SKM-1 treated with dmso at 0.1 percent for 144 hours (cell line): ENCODE results near the gene PTPN13.
A peak's percentile ranks its signal among the peaks of the same experiment; 100 is the strongest.

ENCODE experiments used
- DNase-seq: peaks from one replicate; lab custom pipeline; 2025; ENCODE audit not compliant: unreplicated experiment; lab: John Stamatoyannopoulos, UW

The PTPN13 gene

DNA sequence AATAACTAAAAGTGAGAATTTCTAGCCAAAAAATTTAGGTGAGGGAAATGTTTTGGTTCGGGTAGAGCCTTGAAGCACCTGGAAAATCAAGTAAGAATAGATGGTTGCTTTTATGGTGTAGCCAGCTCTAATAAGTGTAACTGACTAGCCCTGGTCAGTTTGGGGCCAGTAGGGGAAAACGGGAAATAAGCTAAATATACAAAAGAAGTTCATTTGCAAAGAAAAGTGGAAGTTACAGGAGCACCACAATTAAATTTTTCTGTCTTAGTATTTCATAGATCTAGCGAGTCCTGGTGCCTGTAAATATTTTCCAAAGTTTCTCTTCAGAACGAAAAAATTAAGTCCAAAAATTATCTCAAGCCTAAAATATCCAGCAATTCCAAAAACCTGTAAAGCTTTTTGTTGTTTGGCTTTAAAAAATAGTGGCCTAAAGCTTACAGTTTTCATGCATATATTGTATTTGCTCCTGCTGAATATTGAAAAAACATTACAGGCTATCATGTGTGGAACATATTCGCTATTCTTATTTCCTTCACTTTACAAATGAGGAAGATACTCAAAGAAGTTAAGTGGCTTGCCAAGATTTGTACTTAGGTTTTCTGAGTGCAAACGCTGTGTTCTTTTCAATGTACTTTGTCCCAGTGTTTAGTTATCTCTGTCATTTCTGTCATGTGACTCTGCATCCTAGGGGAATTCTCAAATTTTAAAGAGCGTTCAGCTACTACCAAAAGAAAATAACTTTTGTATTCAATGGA lies 7.3 kb upstream of the PTPN13 start:
- peak; percentile 60 for DNase-seq

DNA sequence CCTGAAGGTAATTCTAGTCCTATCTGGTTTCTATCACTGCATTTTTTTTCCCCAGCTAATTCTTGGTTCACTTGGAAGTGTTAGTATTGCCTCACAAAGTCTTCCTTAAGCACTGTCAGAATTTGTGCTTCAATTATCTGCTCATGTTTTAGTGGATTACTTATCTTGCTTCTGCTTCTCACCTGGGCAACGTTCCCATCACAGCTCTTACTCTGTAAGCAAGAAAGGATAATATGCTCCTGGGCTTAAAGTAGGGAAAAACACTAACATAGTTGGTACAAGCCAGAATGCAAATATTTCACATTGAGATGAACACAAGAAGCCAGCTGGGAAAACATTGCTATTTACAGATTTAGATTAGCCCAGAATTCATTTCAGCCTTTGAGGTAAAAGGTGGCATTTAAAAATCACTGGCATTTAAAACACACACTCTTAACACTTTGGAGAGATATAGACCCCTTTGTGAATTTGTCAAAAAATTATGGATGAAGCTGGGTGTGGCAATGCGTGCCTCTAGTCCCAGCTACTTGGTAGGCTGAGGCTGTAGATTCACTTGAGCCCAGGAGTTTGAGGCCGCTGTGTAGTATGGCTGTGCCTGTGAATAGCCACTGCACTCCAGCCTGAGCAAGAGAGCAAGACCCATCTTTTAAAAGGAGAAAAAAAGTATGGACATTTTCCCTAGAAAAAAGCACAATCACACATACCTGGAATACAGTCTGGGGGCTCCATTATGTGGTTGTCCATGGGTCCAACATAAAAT lies 6.6 kb upstream of the PTPN13 start:
- no peak for DNase-seq

DNA sequence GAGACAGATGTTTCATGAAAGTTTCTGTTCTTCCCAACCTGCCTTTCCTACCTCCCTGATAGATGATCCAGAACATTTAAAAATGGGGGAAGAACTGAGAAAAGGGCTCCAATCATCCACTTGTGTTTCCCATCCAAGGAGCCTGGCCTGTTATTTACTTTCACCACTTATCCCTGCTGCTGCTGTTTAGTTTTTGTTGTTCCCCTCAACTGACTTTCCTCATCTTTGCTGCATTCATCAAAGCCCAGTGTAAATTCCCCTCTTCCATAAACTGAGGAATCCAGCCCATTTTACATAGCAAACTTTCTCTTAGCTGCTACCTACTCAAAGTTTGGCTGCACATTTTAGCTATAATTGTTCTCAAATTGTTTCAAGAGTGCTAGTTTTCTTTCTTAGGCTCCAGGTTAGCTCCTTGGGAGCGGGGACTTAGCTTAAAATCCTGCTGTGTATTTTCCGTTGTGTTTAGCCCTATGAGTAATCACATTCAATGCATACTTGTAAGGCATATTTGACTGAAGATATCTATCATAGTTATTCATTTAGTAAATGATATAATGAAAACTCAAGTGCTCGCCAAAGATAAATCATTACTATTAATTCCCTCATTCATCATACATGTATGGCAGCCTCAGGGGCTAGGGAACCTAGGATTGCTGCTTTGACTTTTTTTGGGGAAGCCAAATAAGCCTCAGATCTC lies 1.4 kb upstream of the PTPN13 start:
- DNase-seq = no peak

DNA sequence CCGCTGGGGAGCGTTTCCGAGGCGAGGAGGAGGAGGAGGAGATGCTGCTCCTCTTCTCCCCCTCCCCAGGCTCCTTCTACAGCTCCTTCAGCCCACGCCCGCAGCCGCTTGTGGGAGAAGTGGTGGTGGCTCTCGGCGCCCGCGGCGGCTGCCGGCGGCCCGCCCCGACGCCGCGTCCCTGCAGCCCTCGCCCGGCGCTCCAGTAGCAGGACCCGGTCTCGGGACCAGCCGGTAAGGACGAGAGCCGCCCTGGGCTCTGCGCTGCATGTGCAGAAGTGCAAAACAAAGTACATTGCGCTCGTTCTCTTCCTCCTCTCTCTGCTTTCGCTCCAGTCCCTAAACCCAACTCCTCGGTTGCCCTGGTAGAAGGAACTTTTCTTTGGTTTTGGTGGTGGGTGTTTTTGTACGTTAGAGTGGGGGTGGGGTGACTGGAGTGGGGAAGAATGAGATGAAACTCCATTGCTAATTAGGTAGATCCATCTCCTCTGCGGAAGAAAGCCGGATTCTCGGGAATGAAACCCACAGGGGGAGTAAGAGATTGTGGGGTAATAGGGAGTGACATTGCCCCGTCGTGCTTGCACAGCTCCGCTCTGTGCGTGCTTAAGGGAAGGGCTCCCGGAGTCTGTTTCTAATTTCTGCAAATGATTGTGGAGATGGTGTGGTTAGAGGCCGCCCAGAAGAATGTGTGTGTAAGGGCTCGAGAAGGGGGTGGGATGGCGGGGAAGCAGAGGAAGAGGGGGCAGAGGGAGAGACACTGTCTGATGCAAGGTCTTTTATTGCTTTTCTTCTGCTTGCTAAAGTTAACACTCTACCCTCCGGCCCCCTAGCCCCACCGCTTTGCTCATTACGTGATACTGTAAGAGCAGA lies 677 bp downstream of the PTPN13 start:
- peak; percentile 70 for DNase-seq

DNA sequence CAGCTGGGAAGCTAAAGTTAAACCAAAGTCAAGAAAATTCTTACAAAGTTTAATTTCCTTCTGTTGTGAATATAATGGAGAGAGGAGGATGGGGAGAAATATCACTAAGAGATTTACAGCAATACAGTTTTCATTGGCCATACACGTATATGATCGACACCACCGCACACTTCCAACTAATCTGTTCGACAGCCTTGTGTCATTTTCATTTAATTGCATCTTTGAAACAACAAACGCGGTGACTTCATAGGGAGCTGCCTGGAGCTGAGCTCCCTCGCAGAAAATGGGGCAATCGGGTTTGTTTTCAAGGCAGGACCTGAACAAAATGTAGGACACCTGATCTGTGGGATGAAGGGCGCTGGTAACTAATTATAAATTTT lies 1.3 kb downstream of the PTPN13 start:
- DNase-seq = no peak

DNA sequence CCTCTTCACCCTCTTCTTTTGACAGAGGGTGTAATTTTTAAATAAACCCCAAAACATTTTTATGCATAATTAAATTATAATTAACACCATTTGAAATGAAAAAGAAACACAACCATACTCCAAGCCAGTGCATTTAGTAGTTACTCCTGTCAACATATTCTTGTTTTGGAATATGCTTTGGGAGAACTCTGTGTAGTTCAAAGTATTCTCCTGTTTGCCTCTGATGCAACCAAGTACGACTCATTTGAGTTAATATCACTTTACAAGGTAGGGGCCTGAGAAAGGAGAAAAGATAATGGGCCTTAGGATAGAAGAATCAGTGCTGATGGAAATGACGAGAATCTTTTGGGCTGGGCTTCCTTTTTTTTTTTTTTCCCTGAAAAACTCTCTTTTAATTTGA lies 2.7 kb downstream of the PTPN13 start:
- no peak for DNase-seq

DNA sequence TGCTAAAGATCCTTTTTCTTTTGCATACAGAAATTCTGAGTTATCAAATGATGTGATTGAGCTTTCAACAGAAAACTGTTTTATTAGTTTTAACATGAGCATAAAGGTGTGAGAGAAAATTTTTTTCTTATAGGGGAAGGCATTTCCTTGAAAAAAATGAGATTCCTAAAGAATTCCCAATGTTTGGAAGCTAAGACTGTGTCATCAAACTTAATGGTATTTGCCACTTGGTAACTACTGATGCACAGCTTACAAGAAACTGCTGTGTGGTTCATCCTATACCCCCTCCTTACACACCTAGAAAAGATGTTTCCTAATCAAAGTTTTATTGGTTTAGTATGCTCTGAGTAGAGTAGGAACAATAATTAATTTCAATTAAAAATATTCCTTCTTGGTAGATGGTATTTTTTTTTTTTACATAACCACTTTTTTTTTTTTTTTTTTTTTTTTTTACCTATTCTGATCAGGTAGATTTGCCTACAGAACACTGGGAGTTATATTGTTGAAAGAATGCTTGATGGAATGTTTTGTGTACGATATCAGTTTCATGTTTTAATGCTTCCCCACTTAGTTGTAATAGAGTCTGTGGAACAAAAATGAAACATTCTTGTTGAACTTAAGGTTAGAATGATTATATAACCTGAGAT lies 6.0 kb downstream of the PTPN13 start:
- no peak for DNase-seq

DNA sequence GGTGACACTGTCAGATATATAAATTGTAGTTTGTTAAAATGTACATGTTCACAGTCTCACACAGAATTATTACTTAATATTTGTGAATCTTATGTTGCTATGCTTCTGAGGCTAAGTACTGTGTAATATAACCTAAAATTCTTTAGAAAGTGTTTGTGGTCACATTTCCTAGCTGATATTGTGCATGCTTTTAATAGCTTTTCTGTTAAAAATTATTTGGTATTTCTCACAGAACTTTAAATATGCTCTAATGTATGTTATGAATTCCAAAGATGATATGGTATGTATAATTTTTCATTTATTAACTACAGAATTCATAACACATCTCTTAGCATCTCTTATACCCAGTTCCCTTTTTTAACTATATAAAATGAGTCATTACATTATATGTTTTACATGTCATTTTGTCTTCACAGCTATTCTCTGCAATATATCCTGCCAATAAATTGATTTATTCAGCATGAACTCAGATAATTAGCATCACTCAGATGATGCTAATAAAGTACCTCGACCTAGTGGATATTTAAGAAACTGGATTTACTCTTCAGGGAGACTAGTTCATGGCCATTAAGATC lies 9.3 kb downstream of the PTPN13 start:
- DNase-seq = no peak

DNA sequence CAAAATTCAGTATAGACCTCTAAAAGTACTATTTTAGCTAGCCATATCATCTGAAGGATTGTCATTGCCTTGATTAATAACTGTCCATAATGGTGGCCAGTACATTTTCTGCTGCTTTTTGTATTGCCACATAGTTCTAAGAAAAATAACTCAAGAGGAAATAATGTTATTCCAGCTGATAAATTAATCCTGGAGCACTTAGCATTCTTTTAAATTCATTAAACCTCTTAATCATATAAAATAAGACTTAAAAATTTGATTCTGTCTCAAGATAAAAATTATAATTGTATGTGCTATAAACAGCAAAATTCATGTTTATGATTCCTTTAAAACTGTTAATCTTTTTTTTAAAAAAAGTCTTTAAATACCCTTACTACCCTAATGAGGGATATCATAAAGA lies 12.7 kb downstream of the PTPN13 start:
- no peak for DNase-seq

DNA sequence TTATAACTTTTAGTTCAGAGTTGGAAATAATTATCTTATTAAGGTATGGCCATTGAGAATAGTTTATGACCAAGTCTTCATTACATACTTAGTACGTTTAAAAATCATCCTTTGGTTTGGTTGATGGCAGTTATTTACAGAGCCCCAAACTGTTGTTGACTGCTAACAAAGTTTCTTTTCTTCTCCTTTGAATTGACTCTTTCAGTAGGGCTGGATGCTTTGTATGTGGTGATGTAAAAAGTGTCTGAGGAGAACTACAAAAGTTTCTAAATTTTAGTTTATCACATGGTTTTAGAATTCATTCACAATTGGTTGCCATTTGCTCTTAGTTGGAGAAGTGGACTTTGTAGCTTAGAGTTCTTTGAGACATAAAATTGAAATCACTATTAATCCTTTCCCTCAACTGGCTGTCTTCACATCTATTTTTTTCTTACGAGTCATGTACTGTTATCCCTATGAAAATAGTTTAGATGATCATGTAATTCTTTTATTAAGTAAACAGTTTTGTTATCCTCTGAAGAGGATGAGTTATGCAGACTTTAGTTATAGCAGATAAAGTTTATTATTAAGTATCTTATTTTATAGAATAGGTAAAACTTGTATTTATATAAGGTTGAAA lies 14.8 kb downstream of the PTPN13 start:
- no peak for DNase-seq

DNA sequence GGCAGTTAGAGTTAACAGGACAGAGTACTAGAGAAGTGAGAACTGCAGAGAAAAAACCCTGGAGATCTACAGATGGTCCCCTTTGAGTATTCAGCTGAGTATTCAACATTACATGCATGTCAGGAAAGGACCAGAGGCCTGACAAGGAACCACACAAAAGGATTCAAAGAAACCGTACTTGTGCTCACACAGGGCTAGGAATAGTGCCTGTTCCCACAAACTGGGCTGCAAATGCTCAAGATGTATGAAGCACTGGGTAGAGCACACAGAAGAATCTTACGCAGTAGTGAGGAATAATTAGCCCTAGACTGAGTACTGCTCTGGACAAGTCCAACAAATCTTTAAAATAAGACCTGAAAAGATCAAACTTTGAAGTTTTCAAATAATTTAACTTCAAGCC lies 17.6 kb downstream of the PTPN13 start:
- DNase-seq = no peak

DNA sequence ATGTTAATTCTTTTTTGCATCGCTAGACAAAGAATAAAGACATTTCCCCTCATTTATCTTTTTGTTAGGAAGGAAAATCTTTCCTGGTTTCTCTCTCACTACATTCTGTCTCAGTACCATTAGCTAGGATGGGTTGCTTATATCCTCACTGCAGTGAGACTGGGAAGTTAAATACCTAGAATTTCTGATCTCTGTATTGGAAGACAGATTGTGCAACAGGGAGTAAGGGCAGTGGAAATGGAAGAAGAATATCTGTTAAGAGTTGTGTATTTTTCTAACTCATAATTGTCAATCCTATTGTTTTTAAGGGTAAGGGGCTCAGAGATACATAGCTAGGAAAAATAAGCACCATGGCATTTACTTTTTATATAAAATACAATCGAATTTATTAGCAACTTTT lies 19.6 kb downstream of the PTPN13 start:
- no peak for DNase-seq

DNA sequence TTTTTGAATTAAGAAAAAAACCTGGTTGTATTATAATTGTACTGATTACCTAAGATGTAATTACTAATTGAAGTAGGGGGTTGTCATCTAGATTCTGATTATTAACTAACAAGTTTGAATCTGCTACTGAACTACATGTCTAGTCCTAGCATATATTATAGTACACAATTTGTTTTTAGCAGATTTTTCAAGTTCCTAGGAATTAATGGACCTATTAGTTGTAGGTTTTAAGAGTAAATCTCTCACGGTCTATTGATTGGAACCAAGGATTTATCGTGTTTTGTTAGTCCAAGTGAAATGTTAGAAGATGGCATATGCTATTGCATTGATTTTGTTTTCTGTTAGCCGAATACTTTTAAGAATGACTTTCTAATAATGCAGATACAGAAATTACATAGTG lies 20.8 kb downstream of the PTPN13 start:
- no peak for DNase-seq

DNA sequence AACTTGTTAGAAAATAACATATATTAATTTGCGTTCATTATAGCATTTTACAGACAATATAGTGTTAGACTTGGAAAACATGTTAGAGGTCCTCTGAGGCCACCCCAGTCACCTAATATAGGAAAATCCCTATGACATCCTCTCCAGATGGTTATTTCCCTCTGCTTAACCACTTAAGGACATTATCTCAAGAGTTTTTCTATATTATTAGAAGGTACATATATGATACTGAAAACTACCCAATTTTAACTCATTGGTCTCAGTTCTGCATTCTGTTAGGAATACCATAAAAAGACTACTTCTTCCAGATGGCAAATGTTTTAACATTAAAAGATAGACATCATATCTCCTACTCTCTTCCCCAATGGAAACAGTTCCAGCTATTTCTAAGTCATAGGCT lies 21.4 kb downstream of the PTPN13 start:
- DNase-seq = no peak

DNA sequence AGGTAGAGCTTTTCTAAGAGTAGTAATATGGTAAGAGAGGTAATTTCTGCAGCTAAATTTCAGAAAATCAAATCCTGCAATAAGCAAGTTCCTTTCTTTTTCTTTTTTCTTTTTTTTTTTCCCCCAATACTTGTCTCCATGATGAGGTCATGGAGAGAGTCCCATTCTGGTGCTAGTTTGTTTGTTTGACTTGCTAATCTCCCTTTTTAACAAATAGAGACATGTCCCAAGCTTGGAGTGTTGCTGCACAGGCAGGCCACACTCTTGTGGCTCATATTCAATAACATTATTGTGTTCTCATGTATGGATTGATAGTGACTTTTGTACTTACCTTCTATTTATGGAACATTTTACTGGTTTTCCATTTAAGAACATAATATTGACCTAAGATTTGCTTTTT lies 25.5 kb downstream of the PTPN13 start:
- DNase-seq = no peak

DNA sequence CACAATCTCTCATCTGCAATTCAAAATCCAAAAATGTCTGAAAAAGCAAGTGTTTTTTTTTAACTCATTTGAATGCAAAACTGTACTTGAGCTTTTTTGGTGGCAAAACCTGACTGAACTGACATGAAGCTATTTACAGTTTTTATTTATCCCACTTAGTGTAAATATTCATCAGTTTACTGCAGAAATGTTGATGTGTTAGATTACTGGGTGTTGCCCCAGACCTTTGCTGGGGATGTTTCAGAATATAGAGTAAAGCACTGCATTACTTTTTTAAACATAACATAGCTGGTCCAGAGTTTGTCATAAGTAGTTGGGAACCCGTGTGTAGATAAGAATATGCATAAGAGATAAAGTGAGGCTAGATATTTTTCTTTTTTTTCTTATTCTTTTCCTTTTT lies 27.3 kb downstream of the PTPN13 start:
- DNase-seq = no peak

DNA sequence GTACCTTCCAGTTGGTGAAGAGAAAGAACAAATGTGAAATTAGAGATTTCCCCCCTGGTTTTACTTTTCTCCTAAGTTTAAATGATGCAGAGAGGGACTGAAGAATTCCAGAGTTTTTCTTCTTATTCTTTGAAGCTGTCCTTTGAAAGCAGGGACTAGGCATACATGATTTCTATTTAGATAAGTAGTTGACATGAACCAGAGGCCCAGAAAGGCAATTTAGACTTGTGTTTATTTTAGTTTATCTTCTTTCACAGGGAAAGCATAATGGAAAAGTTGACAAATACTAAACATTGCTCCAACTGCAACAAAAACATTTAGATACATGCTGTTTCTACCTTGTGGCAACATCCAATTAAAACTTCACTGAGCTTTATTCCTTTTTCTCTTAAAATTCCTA lies 32.0 kb downstream of the PTPN13 start:
- no peak for DNase-seq

DNA sequence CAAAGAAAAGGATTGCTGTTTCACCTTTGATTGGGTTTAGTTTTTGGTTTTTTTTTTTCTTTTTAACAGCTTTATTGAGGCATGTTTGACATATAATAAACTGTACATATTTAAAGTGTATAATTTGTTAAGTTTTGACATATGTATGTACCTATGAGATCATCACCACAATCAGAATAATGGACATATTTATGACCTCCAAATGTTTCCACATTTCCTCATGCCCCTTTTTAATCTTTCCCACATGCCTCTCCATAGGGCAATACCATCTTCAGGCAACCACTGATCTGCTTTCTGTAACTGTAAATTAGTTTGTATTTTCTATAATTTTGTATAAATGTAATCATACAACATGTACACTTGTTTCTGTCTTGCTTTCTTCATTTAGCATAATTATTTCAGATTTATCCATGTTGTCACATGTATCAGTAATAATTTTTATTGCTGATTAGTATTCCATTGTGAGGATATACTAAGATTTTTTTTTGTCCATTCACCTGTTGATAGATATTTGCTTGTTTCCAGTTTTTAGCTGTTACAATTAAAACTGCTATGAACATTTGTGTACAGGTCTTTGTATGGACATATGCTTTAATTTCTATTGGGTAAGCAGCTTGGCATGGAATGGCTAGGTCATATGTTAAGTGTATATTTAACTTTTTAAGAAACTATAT lies 33.5 kb downstream of the PTPN13 start:
- no peak for DNase-seq

DNA sequence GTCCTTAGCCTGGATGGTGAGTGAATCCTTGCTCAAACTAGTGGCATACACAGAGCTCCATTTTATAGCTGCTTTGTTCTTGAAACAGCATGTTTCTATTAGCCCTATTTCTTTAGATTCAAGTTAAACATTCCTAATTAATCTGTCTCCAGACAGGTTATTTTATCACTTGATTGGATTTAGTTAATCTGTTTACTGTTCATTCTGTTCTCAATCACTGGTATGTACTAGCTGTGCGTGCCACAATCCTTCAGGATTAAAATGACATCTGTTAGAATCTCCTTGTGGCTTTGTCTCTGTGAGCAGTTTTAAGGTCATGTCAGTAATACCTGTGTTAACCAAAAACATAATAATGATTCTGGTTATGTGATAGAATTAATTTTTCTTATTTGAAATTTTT lies 36.5 kb downstream of the PTPN13 start:
- DNase-seq = no peak
